Prostate gland (tissue), 2 donors: ENCODE data around the gene LTC4S.

ENCODE experiments used
- POLR2A ChIP-seq: fragments of 450-650 bp; IDR thresholded peaks from one replicate; pipeline ENCODE4 v1.6.1; 2016; ENCODE audit warnings: antibody characterized with exemption, mild to moderate bottlenecking
- POLR2AphosphoS5 ChIP-seq: sonication (generic); formaldehyde crosslinking; IDR thresholded peaks from one replicate; pipeline ENCODE4 v1.6.1; 2017; ENCODE audit warnings: antibody characterized with exemption
- TF ChIP-seq, protein P1 (sequence below), 4 experiments: fragments of 200-600 bp in 2 of 4; fragments of 450-650 bp in 2 of 4; sonication (generic) in 2 of 4; IDR thresholded peaks; 1 replicate in 3 of 4; 2 replicates in 1 of 4; pipeline ENCODE4 v1.5.1; 2016 to 2019; ENCODE audit warnings: antibody characterized with exemption in 4 of 4, mild to moderate bottlenecking in 2 of 4, moderate library complexity in 2 of 4

DNA sequence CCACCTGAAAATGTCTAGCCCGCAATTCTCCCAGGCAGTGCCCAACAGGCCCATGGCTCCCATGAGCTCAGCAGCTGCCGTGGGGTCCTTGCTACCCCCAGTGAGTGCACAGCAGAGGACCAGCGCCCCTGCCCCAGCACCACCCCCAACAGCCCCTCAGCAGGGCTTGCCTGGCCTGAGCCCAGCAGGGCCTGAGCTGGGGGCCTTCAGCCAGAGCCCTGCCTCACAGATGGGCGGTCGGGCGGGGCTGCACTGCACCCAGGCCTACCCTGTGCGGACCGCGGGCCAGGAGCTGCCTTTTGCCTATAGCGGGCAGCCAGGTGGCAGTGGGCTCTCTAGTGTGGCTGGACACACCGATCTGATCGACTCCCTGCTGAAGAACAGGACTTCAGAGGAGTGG is 19.3 kb upstream of the LTC4S start:
- no peak for TF ChIP-seq POLR2AphosphoS5
- TF ChIP-seq, protein P1, sequence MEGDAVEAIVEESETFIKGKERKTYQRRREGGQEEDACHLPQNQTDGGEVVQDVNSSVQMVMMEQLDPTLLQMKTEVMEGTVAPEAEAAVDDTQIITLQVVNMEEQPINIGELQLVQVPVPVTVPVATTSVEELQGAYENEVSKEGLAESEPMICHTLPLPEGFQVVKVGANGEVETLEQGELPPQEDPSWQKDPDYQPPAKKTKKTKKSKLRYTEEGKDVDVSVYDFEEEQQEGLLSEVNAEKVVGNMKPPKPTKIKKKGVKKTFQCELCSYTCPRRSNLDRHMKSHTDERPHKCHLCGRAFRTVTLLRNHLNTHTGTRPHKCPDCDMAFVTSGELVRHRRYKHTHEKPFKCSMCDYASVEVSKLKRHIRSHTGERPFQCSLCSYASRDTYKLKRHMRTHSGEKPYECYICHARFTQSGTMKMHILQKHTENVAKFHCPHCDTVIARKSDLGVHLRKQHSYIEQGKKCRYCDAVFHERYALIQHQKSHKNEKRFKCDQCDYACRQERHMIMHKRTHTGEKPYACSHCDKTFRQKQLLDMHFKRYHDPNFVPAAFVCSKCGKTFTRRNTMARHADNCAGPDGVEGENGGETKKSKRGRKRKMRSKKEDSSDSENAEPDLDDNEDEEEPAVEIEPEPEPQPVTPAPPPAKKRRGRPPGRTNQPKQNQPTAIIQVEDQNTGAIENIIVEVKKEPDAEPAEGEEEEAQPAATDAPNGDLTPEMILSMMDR (IDR thresholded peaks at IDR 0.05) = no peak
- no peak for TF ChIP-seq POLR2A
